ENCODE results near the gene PCBP3. TPM values are rescaled to one million over a fixed set of nuclear protein-coding genes. Genes with fewer than 3 reads are reported as not detected.
A peak's percentile ranks its signal among the peaks of the same experiment; 100 is the strongest.

PCBP3 gene
- total RNA-seq, 1 donor from 2014 or later = 4.6 TPM

GRCh38 chr21:45942755-45943629 is 299.5 kb downstream of the PCBP3 start:
- Histone ChIP-seq H2AFZ (replicated peaks) (no peak overlapping the region), H3K4me3 (no peak overlapping the region), H3K79me2 (ENCODE audit: low read depth) (no peaks in the 10 kb centered on the region), H3K4me2 (no peak overlapping the region), H4K20me1 (ENCODE audit: low read depth) (no peaks in the 10 kb centered on the region), H3K27me3 (no peaks in the 10 kb centered on the region), H3K4me1 (no peaks in the 10 kb centered on the region), H3K9ac (no peak overlapping the region), H3K9me3 (ENCODE audit: low read depth) (no peaks in the 10 kb centered on the region), H3F3A (ENCODE audit: low read depth) (no peaks in the 10 kb centered on the region), H3K27ac (no peak overlapping the region), H3K36me3 (no peaks in the 10 kb centered on the region)
- Mint-ChIP-seq H3K36me3 (no peaks in the 10 kb centered on the region), H3K4me3 (peak overlapping the region; percentile 54), H3K4me1 (no peaks in the 10 kb centered on the region), H3K27ac (no peak overlapping the region), H3K27me3 (ENCODE audit: insufficient read depth, low read depth) (no peaks in the 10 kb centered on the region), H3K9me3 (no peaks in the 10 kb centered on the region)
- DNase-seq (ENCODE audit: low spot score) = no peak
- no peak for TF ChIP-seq EZH2 (IDR thresholded peaks at IDR 0.05)

- H3K9ac ChIP-seq = no peak overlapping the region
- no peak overlapping the region for H2AFZ ChIP-seq (replicated peaks)
- no peaks in the 10 kb centered on the region for H3K4me1 Mint-ChIP-seq
These were observed 300.4 kb downstream of the PCBP3 start for GRCh38 chr21:45943630-45944540.

GRCh38 chr21:45944601-45945000 is 301.1 kb downstream of the PCBP3 start:
- H3K4me1 Mint-ChIP-seq = no peaks in the 10 kb centered on the region
- H3K27me3 ChIP-seq = no peaks in the 10 kb centered on the region
- no peak overlapping the region for H3K27ac ChIP-seq
- H3K36me3 ChIP-seq = no peaks in the 10 kb centered on the region
- no peak overlapping the region for H3K4me2 ChIP-seq
- H3K9me3 ChIP-seq (ENCODE audit: low read depth) = no peaks in the 10 kb centered on the region
- no peaks in the 10 kb centered on the region for H3K9me3 Mint-ChIP-seq
- no peak overlapping the region for H3K27ac Mint-ChIP-seq
- no peaks in the 10 kb centered on the region for H4K20me1 ChIP-seq (ENCODE audit: low read depth)
- H3K9ac ChIP-seq = no peak overlapping the region
- no peaks in the 10 kb centered on the region for H3F3A ChIP-seq (ENCODE audit: low read depth)
- no peak for TF ChIP-seq CTCF (IDR thresholded peaks at IDR 0.05)
- no peak for TF ChIP-seq EZH2 (IDR thresholded peaks at IDR 0.05)
- TF ChIP-seq EZH2phosphoT487 (IDR thresholded peaks at IDR 0.05) = no peak
- H3K4me1 ChIP-seq = no peaks in the 10 kb centered on the region
- DNase-seq (ENCODE audit: low spot score) = no peak
- H3K36me3 Mint-ChIP-seq = no peaks in the 10 kb centered on the region
- H3K27me3 Mint-ChIP-seq (ENCODE audit: insufficient read depth, low read depth) = peaks cover 2% of the 10 kb centered on the region
- H2AFZ ChIP-seq (replicated peaks) = no peak overlapping the region
- no peak overlapping the region for H3K4me3 Mint-ChIP-seq
- no peaks in the 10 kb centered on the region for H3K79me2 ChIP-seq (ENCODE audit: low read depth)
- no peak overlapping the region for H3K4me3 ChIP-seq

More at GRCh38 chr21:45943630-45944540, 300.4 kb downstream of the PCBP3 start:
- H3K27me3 Mint-ChIP-seq (ENCODE audit: insufficient read depth, low read depth) = peaks cover 2% of the 10 kb centered on the region
- Histone ChIP-seq H3K79me2 (ENCODE audit: low read depth) (no peaks in the 10 kb centered on the region), H3K4me1 (no peaks in the 10 kb centered on the region), H3F3A (ENCODE audit: low read depth) (no peaks in the 10 kb centered on the region), H4K20me1 (ENCODE audit: low read depth) (no peaks in the 10 kb centered on the region), H3K27ac (no peak overlapping the region), H3K36me3 (no peaks in the 10 kb centered on the region), H3K4me3 (no peak overlapping the region), H3K27me3 (no peaks in the 10 kb centered on the region), H3K4me2 (no peak overlapping the region), H3K9me3 (ENCODE audit: low read depth) (no peaks in the 10 kb centered on the region)
- H3K9me3 Mint-ChIP-seq = no peaks in the 10 kb centered on the region
- H3K4me3 Mint-ChIP-seq = peak overlapping the region; percentile 54
- DNase-seq (ENCODE audit: low spot score) = no peak
- H3K36me3 Mint-ChIP-seq = no peaks in the 10 kb centered on the region
- no peak for TF ChIP-seq CTCF (IDR thresholded peaks at IDR 0.05)
- no peak for TF ChIP-seq EZH2 (IDR thresholded peaks at IDR 0.05)
- H3K27ac Mint-ChIP-seq = no peak overlapping the region
